ENCODE data around the gene LLGL2. TPM values are rescaled to one million over a fixed set of nuclear protein-coding genes. Genes with fewer than 3 reads are reported as not detected.
"Not testable (repeated sequence)": the region's sequence is repeated elsewhere in the genome, so short reads cannot be mapped to it uniquely, and the experiment has no call there.

Gene LLGL2
- total RNA-seq, 1 experiment from 2014 or later, result 4.5 TPM

DNA sequence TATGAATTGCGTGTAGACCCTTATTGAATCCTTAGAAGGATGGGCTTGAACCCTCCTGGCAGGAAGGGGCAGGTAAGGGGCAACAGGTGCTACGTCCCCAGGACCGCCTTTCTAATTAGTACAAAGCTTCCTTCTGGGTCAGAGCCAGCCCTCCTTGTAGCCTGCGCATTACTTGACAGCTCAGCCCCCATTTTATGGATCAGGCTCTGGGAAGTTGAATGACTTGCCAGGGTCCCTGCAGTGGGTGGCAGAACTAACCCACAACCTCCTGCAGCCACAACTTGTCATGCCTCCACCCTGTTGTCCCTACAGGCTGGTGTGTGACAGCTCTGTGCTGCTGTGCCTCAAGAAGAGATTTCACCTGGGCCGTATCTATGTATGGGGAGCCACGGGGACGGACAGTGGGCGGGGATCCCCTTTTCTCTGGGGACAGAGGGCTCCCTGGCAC lies 64.8 kb downstream of the LLGL2 start:
- DNase-seq (ENCODE audit: low read depth), result no peak

DNA sequence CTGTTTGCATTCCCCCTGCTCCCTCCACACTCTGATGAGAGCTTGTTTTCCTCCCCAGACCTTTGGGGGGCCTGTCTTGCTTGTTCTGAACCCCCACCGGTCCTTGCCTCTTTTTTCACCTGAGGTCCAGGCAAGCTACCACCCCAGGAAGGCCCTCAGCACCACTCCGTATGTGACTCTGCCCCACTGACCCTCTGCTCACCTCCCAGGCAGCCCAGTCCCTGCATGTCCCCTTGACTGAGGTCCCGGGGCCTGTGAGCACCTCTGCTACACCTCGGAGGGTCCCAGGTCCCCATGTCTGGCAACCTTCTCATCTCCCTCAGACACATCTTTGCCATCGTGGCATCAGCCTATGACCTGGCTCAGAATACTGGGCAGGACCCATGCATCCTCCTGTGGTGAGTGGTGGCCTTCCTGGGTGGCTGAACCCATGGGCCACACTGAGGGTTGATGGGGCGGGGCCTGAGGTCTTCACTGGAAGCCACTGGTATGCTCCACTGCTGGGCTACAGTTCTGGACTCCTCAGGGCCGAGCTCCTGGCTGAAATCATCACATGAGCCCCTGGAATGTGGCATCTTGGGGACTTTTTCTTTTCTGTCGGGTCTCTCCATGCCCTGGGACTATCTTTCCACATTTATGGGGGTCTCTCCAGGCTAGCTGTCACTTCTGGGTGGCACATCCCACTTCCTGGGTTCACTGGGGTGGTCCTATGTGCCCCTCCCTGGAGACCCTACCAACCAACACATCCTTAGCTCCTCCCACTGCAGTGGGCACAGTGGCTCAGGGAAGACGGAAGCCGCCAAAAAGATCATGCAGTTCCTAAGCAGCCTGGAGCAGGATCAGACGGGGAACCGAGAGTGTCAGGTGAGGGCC lies 65.6 kb downstream of the LLGL2 start:
- DNase-seq (ENCODE audit: low read depth), result peak; percentile 16

GRCh38 chr17:75591722-75592302 lies 66.3 kb downstream of the LLGL2 start:
- no peak for DNase-seq (ENCODE audit: low read depth)

DNA sequence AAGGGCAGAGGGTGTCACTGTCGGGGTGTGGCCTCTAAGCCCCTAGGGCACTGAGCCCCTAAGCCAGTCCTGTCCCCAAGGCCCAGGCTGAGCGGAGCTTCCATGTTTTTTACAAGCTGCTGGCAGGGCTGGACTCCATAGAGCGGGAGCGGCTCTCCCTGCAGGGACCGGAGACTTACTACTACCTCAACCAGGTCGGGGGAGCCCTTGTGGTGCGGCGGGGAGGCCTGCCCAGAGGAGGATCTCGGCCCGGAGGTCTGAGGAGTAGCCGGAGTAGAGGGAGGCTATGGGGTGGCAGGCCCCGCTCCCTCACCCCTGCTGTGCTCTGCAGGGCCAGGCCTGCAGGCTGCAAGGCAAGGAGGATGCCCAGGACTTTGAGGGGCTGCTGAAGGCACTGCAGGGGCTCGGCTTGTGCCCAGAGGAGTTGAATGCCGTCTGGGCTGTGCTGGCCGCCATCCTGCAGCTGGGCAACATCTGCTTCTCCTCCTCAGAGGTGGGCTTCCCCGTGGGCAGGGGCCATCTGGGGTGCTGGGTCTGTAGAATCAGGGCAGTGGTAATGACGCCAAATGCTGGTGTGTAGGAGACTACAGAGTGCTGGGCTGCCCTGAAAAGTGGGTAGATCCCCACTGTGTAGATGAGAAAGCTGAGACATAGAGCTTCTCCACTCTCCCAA lies 67.0 kb downstream of the LLGL2 start:
- no peak for DNase-seq (ENCODE audit: low read depth)

DNA sequence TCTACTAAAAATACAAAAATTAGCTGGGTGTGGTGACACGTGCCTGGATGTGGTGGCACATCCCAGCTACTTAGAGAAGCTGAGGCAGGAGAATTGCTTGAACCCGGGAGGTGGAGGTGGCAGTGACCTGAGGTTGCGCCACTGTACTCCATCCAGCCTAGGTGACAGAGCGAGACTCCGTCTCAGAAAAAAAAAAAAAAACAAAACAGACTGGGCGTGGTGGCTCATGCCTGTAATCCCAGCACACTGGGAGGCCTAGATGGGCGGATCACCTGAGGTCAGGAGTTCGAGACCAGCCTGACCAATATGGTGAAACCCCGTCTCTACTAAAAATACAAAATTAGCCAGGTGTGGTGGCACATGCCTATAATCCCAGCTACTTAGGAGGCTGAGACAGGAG lies 67.9 kb downstream of the LLGL2 start:
- not testable (repeated sequence) for DNase-seq (ENCODE audit: low read depth)

- peak; percentile 20 for DNase-seq (ENCODE audit: low read depth)
Observed at GRCh38 chr17:75594499-75595283, 69.2 kb downstream of the LLGL2 start.

DNA sequence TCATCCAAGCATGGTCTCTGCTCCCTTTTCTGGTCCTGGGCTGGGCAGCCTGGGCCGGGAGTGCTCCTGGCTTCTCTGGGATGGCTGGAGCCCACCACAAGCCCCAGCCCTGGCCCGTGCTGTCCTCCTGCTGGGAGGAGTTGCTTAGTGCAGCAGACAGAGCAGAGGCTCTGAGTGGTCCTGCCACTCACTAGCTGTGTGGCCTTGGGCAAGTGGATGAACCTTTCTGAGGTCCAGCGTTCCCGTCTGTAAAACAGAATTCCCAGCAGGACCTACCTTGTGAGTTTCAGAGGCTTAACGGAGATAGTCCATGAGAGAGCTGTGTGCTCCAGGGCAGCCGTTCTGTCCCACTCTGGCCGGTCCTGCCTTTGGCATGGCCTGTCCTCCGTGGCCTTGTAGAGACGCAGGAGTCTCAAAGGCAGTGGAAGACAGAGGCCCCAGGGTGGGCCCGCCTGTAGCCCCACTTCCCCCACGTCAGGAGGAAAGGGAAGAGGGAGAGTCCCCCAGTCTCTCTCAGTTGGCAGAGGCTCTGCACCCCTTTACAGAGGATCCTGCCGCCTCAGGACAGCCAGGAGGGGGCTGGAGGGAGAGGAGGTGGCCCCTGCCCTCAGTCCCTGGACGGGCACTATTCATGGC lies 69.9 kb downstream of the LLGL2 start:
- DNase-seq (ENCODE audit: low read depth), result no peak

- no peak for DNase-seq (ENCODE audit: low read depth)
Observed at GRCh38 chr17:75595920-75596313, 70.4 kb downstream of the LLGL2 start.

DNA sequence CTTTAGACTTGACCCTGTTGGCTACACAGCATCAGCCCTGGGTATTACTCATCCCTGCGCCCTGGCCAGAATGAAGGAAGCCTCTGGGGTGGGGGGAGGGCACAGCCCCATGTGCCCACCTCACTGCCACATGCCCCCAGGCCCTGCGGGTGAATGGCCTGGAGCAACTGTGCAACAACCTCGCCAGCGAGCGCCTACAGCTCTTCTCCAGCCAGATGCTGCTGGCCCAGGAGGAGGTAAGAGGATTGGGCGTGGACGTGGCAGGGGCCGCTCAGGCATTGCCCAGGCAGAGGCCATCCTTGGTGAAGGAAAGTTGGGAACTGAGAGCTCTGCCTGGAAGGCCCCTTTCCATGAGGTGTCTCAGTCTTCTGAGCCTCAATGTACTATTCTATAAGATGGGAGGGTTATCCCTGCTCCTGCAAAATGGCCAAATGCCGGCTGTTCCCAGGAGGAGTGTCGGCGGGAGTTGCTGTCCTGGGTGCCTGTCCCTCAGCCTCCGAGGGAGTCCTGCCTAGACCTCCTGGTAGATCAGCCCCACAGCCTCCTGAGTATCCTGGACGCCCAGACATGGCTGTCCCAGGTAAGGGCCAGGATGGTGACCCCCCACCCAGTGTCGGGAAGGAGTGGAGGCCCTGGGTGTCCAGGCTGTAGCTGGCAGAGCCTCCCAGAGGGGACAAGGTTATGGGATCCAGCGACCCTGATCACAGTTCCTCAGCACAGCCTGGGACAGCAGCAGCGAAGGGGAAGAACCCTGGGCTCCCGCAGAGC lies 71.0 kb downstream of the LLGL2 start:
- DNase-seq (ENCODE audit: low read depth), result no peak

- DNase-seq (ENCODE audit: low read depth), result peak; percentile 58
Observed at GRCh38 chr17:75601057-75601987, 75.8 kb downstream of the LLGL2 start.

- DNase-seq (ENCODE audit: low read depth), result no peak
Observed at GRCh38 chr17:75602644-75603043, 77.1 kb downstream of the LLGL2 start.

- DNase-seq (ENCODE audit: low read depth), result no peak
Observed at GRCh38 chr17:75603123-75603522, 77.6 kb downstream of the LLGL2 start.

- DNase-seq (ENCODE audit: low read depth), result no peak
Observed at GRCh38 chr17:75604034-75604695, 78.7 kb downstream of the LLGL2 start.

GRCh38 chr17:75605790-75606189 lies 80.3 kb downstream of the LLGL2 start:
- no peak for DNase-seq (ENCODE audit: low read depth)

DNA sequence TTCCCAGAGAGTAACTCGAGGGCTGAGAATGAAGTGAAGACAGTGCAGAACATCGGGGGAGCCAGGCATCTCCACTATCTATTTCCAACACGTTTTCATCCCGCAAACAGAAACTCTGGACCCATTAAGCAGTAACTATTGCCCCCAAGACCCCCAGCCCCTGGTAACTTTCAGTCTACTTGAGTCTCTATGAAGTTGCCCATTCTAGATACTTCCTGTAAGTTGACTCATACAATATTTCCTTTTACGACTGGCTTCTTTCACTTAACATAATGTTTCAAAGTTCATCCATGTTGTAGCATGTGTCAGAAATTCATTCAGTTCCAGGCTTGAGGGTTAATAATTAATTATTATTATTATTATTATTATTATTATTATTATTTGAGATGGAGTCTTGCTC lies 81.6 kb downstream of the LLGL2 start:
- no peak for DNase-seq (ENCODE audit: low read depth)

- DNase-seq (ENCODE audit: low read depth), result peak; percentile 47
Observed at GRCh38 chr17:75610103-75610984, 84.8 kb downstream of the LLGL2 start.

- no peak for DNase-seq (ENCODE audit: low read depth)
Observed at GRCh38 chr17:75611851-75612429, 86.4 kb downstream of the LLGL2 start.
